ENCODE results near the gene KANSL1. TPM values are rescaled to one million over a fixed set of nuclear protein-coding genes. Genes with fewer than 3 reads are reported as not detected.

Gene KANSL1
- total and polyA plus RNA-seq, 10 of the 15 experiments (the other 5 are each of a cell fraction or from before 2014, with no cell fraction given), result 4.7 to 60.6 (median 28.0) TPM

DNA sequence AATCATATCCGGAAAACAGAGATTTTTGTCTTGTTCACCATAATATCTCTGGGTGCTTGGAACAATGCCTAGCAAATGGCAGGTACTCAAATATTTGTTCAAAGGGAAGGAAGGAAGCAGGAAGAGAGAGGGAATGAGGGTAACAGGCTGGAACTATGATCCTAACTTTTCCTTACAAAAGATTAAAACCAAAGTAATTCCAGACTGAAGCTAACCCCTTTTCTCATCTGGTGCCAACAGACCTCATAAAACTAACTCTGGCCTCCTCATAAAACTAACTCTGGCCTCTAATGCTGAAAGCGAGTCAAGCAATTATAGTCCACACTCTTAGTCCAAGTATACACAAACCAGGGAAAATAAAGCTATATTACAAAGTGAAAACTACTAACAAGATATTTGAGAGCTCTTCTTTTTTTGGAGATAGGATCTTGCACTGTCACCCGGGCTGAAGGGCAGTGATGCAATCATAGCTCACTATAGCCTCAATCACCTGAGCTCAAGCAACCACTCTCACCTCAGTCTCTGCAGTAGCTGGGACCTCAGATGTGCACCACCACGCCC is 84.6 kb downstream of the KANSL1 start:
- FAIRE-seq (no peak), ATAC-seq (no peak; the same call in 2 of the 3 replicates), DNase-seq (ENCODE audit: low read depth, low spot score) (no peak)
- no peak overlapping the region for H3K9ac ChIP-seq (ENCODE audit: control insufficient read depth, insufficient read depth, low read length)
- H3K4me1 ChIP-seq (ENCODE audit: control insufficient read depth, insufficient read depth, low read length), result peaks cover 3% of the 10 kb centered on the region; the same call in 1 of the 2 replicates
- ChIA-PET SMC1A (ENCODE audit: uncharacterized antibody, unreplicated experiment) (interaction anchor here (0.6 to 3.2 kb wide), 15 partner anchors 9 to 79 kb away, joined by 3 to 48 read pairs (median 4); no protein-coding TSS in a partner anchor), POLR2A (interaction anchor here (0.6 to 1.8 kb wide), 6 partner anchors 8 to 78 kb away, joined by 3 to 7 read pairs (median 3); no protein-coding TSS in a partner anchor), RAD21 (ENCODE audit: unreplicated experiment) (interaction anchor here (1.3 to 1.4 kb wide), 2 partner anchors 37 to 47 kb away, joined by 3 to 5 read pairs; no protein-coding TSS in a partner anchor), CTCF (interaction anchor here (1.0 to 2.2 kb wide), 7 partner anchors 8 to 104 kb away, joined by 4 to 13 read pairs (median 6); no protein-coding TSS in a partner anchor)
- peaks cover 97% of the 10 kb centered on the region for H3K79me2 ChIP-seq (ENCODE audit: control insufficient read depth, insufficient read depth, low read length)
- intact Hi-C loops (cut with micrococcal nuclease; ENCODE audit: unreplicated experiment), result no loop called here
- no peaks in the 10 kb centered on the region; a peak in 1 of 4 replicates for H3K36me3 ChIP-seq (ENCODE audit: control insufficient read depth in 2 of 2, insufficient read depth in 2 of 2, low read length in 1 of 2)
- H3K4me2 ChIP-seq (ENCODE audit: control insufficient read depth, insufficient read depth), result no peak overlapping the region
- no peak for TF ChIP-seq ASH2L (IDR thresholded peaks at IDR 0.05; ENCODE audit: borderline replicate concordance, low read depth)
- TF ChIP-seq CEBPB (IDR thresholded peaks at IDR 0.05; ENCODE audit: borderline replicate concordance in 1 of 2, low read depth in 2 of 2, low read length in 2 of 2), result no peak
- no peak for TF ChIP-seq TAF1 (IDR thresholded peaks at IDR 0.05; ENCODE audit: borderline replicate concordance, low read depth, low read length)
- TF ChIP-seq BMI1 (IDR thresholded peaks at IDR 0.05; ENCODE audit: borderline replicate concordance), result no peak
- TF ChIP-seq MXI1 (IDR thresholded peaks at IDR 0.05; ENCODE audit: low read depth, low read length), result no peak
- no peak for TF ChIP-seq PAX5 (IDR thresholded peaks at IDR 0.05; ENCODE audit: borderline replicate concordance, low read depth, low read length)
- no peak for TF ChIP-seq MTA3 (IDR thresholded peaks at IDR 0.05; ENCODE audit: borderline replicate concordance, low read length)
- TF ChIP-seq SMAD5 (IDR thresholded peaks at IDR 0.05; ENCODE audit: low read depth), result no peak
- no peak for TF ChIP-seq CHD2 (IDR thresholded peaks at IDR 0.05; ENCODE audit: borderline replicate concordance, low read depth, low read length)
- TF ChIP-seq GATAD2B (conservative IDR thresholded peaks at IDR 0.05; ENCODE audit: low read depth), result no peak
- TF ChIP-seq PAX8 (IDR thresholded peaks at IDR 0.05), result no peak
- no TSS peak for BruUV-seq (replicated peaks)
- H4K20me1 ChIP-seq (ENCODE audit: control insufficient read depth, insufficient read depth), result peaks cover 4% of the 10 kb centered on the region; the same call in 1 of the 2 replicates
- no peak overlapping the region for H3K27ac ChIP-seq (ENCODE audit: control insufficient read depth, insufficient read depth)
- no peak overlapping the region for H3K4me3 ChIP-seq
- H3K27me3 ChIP-seq (replicated peaks in 1 of 2; ENCODE audit: control insufficient read depth in 2 of 2, insufficient read depth in 2 of 2, low read length in 1 of 2), result no peaks in the 10 kb centered on the region
- 80% methylated on average over 4 of the region's 4 CpGs for WGBS (ENCODE audit: insufficient coverage, insufficient replicate concordance, low lambda C conversion rate, missing lambda C conversion rate)
- in situ Hi-C loops (cut with MboI), result no loop called here
- no peak overlapping the region for H2AFZ ChIP-seq (ENCODE audit: control insufficient read depth, low read depth, low read length)
- no peaks in the 10 kb centered on the region for H3K9me3 ChIP-seq (replicated peaks; ENCODE audit: control insufficient read depth, insufficient read depth, low read length)
